CD4-positive, alpha-beta T cell treated with Interferon gamma for 1 hour (primary cell): ENCODE data around the gene FBXO31.
"Not testable (repeated sequence)": the region's sequence is repeated elsewhere in the genome, so short reads cannot be mapped to it uniquely, and the experiment has no call there.

Experiments
- DNase-seq: peaks from one replicate; pipeline ENCODE4 v3.0.0-alpha.2; 2020

Gene FBXO31

GRCh38 chr16:87339724-87340105 is 43.9 kb downstream of the FBXO31 start:
- DNase-seq: not testable (repeated sequence)

GRCh38 chr16:87339086-87339723 is 44.4 kb downstream of the FBXO31 start:
- no peak for DNase-seq

GRCh38 chr16:87338155-87338765 is 45.3 kb downstream of the FBXO31 start:
- DNase-seq: no peak

- no peak for DNase-seq
Observed at GRCh38 chr16:87337262-87337771, 46.3 kb downstream of the FBXO31 start.

GRCh38 chr16:87336434-87337240 is 46.9 kb downstream of the FBXO31 start:
- DNase-seq: no peak

- DNase-seq: no peak
Observed at GRCh38 chr16:87335625-87336433, 47.7 kb downstream of the FBXO31 start.

- DNase-seq: no peak
Observed at GRCh38 chr16:87334651-87335624, 48.6 kb downstream of the FBXO31 start.

- no peak for DNase-seq
Observed at GRCh38 chr16:87333581-87334331, 49.8 kb downstream of the FBXO31 start.

GRCh38 chr16:87333101-87333500 is 50.5 kb downstream of the FBXO31 start:
- no peak for DNase-seq

- no peak for DNase-seq
Observed at GRCh38 chr16:87332150-87332549, 51.4 kb downstream of the FBXO31 start.

GRCh38 chr16:87331241-87331801 is 52.3 kb downstream of the FBXO31 start:
- DNase-seq: no peak

- DNase-seq: no peak
Observed at GRCh38 chr16:87330646-87331045, 52.9 kb downstream of the FBXO31 start.

- DNase-seq: no peak
Observed at GRCh38 chr16:87330257-87330624, 53.3 kb downstream of the FBXO31 start.

- no peak for DNase-seq
Observed at GRCh38 chr16:87329436-87330256, 53.9 kb downstream of the FBXO31 start.

- DNase-seq: no peak
Observed at GRCh38 chr16:87328846-87329245, 54.7 kb downstream of the FBXO31 start.

GRCh38 chr16:87327798-87328495 is 55.6 kb downstream of the FBXO31 start:
- no peak for DNase-seq

GRCh38 chr16:87326151-87326571 is 57.4 kb downstream of the FBXO31 start:
- no peak for DNase-seq

GRCh38 chr16:87325423-87325858 is 58.1 kb downstream of the FBXO31 start:
- no peak for DNase-seq
